ENCODE results near the gene METTL1.

Gene METTL1

DNA sequence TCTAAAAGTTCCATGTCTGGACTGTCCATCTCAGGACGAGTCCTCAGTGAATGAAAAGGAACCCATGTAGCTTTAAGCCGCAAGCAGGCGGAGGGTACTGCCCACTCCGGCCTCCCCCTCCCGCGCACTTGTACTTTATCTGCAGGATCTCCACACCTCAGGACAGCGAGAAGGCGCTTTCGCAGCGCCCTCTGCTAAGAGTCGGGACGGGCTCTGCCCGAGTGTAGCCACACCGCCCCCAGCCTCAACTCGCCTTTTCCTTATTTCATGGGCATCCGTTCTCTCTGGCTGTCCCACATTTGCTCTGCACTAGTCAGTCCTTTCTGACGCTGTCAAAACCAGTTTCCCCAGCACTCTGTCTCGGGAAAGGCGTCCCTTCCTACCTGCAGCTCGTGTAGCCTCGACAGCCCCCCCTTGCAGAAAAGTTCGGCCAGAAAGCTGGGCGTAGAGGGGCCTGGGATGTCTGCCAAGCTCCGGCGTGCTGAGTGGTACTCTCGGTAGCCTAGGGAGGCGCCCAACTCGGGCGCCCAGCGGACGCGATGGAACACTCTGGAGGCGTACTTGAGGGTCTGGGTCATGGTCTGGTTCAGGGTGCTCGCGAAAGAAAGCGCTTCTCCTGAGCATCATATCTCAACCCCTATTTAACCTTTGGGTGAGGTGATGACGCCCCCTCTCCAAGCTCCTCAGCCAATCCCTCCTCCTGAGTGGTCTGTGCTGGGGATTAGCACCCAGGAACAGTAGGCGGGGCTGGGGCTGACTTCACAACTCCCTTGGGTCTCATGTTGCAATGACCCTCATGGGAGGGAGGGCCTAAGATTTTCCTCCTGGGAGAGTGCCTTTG is 5.2 kb downstream of the METTL1 start, which contains the start of gene CYP27B1:
Gene CYP27B1 (minus strand): TSS at position 615 of the 841 bp plus-strand sequence. CDS start 37 bp downstream, at position 578.
- DNase-seq = peak in 1 of 2 experiments; percentile 34

DNA sequence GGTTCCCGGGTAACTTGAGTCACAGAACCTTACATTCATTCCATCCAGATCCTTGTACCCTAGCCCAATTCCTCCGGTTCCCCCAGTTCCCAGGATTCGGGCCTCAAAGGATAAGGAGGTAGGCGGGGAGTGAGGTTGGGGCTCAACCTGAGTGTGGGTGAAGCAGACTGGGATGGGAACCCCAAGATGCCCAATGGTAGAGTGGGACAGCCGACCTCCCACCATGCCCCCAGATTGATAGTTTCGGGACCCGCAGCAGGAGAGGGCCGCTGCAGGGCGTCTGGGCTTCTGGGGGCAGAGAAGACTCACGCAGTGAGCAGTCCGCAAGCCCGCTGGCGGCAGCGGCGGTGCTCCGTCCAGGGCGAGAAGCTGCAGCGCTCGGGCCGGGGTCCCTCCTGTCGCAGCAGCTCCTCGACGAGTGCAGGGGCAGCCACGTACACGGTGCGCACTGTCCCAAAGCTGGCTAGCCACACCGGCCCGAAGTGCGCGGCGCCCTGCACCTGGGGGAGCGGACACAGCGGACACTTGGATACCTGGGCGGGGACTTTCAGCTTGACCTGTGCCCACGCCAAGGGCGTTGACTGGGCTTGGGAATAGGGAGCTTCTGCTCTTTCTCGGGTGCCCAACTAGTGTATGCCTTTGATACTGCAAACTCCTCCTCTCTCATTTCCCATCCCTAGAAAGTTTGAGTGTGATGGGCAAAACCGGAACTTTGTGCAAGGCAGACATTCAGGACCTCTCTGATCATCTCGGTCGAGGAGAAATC is 6.0 kb downstream of the METTL1 start:
- DNase-seq = no peak

- peak in 1 of 2 experiments; percentile 58 for DNase-seq
Observed at GRCh38 chr12:57765003-57765697, 6.8 kb downstream of the METTL1 start.

- no peak for DNase-seq
Observed at GRCh38 chr12:57764662-57765002, 7.3 kb downstream of the METTL1 start.

DNA sequence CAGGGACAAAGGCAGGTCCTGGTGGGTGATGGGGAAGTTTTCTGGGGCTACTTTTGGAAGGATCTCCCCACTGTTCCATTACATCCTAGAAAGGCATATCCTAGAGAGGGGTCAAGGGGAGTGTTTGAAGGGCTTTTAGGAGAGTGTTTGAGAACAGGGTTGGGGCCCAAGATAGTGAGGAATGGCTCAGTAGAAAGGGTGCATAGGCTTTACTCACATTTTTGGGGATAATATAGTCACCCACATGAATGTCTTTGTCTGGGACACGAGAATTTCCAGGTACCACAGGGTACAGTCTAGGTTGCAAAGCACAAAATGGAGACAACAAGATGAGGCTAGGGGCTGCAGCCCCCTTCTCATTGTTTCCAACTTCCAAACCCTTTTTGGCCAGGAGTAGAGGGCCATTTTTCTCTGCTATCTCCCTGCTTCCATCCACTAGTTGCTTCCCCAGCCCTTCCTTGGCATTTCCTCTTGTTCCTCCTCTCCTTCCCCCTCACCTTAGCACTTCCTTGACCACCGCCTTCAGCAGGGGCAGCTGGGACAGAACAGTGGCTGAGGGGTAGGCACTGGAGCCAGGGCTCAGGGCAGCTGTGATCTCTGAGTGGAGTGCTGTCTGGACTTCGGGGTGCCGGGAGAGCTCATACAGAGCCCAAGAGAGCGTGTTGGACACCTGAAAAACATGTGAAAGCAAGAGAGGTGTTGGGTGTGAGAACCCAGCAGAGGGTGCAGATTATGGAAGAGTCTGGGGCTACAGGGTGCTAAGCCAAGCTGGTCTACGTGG is 7.8 kb downstream of the METTL1 start:
- DNase-seq = no peak

GRCh38 chr12:57762463-57762862 is 9.4 kb downstream of the METTL1 start:
- DNase-seq = no peak

DNA sequence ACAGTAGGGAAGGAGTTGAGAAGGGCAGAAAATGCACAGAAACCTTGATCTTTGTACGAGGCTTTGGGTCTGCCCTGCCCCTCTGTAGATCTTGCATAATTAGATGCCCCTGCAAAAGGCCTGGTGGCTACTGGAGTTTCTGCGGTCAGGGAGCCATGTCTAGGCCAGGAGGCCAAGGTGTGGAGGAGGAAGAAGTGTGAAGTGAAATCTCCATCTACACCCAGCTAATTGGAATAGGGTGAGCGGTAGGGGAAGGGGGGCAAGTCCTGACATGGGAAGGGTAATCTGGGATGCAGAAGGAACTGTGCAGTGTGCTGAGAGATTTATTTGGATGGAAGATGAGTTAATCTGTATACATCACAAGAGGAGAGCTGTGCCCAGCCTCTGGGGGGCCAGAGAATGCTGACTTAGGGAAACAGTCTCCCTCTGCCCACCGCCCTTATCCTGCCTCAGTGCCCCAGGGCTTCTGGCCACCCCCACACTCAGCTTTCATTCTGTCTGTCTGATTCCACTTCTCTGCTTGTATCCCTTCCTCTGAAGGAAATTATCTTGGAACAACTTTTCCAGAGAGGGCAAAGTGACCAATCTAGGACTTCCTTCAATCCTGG is 10.4 kb downstream of the METTL1 start:
- no peak for DNase-seq

DNA sequence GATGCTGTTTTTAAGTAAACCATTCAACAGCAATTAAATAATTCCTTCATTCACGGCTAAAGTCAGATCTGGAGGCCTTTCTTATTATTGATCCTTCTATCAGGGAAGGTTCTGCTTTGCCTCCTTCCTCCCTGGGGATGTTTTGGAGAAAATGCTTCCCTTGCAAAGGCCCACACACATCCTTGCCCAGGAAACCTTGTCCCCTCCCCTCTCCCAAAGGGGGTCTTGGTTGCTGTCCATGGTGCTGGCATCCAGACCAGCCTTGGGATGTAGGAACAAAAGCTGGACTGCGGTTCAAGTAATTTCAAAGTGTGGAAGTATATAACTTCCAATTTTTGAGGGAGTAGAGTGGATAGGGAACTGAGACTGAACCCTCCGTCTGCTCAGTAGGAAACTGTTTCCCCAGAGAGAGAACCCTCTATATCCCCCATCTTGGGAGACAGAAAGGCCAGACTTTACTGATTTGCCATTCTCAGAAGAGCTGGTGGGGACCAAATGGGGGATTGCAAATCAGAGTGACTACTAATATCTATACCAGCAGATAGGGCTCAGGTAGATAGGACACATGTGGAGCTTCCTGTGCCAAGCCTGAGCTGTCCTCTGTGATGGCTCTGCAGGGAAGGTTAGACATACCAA is 11.4 kb downstream of the METTL1 start:
- no peak for DNase-seq

DNA sequence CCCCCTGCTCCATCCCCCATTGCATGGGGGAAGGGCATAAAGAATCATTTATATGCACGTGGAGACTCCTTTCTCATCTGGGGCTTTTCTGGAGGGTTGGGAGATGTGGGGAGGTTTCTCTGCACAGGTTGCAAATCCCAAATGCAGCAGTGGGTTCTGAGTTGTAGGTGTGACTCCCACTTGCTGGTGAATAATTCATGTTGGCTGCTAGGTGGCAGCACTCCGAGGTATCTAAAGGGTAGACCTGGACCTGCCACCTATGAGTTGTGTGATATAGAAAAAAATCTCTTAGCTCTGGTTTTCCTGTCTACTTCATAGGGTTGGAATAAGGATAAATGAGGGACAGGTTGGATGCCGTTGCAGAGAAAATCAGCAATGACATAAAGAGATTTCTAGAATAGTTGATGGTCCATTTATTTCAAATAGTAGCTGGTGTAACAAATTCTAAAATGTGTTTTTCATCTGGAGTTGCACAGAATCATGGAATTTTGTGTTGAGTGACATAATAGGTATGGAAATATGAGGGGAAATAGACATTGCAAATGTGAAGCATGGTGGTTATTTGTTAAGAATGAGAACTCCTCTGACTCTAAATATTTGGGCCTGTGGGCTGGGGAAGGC is 12.4 kb downstream of the METTL1 start:
- DNase-seq = peak in 1 of 2 experiments; percentile 57

DNA sequence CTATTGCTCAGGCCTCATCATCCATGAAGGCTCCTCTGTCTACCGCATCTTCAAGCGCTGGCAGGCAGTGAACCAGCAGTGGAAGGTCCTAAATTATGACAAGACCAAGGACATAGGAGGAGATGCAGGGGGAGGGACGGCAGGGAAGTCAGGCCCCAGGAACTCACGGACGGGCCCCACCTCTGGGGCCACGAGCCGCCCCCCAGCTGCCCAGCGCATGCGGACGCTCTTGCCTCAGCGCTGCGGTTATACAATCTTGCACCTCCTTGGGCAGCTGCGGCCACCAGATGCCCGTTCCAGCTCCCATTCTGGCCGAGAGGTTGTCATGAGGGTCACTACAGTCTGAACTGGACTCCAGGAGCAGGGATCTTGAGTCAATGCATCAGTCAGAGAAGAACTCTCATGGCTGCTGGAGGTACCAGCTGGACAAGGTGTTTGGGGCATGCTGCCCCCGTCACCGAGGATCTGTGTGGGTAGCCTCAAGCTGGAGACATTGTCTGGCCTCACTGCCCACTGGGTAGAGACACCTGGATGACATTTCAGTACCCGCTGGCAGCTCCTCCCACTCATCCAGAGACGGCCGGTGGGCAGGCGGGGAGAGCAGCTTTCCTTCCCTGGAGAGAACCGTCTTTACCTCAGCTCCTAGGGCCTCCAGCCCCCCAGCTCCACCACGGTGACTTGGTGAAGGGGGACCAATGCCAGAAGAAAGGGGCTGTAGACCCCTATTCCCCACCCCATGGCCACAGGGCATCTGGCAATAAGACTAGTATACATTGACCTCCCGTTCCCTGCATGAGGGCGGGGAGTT is 13.1 kb downstream of the METTL1 start:
- DNase-seq = no peak

DNA sequence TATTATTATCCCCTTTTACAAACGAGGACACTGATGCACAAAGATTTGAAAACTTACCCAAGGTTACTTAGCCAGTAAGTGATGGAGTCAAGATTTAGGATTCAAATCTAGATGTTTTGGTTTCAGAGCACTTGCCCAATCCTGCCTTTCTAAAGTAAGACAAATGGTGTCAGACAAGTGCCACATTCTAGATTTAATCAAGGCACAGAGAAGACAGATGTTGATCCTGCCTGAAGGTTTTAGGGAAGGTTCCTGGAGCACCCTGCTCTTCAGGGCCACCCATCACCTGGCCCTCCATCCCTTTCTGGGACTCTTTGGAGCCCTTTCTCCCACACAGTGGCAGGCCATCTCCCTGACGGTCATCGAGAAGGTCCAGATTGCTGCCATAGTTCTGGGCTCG is 14.1 kb downstream of the METTL1 start:
- no peak for DNase-seq

DNA sequence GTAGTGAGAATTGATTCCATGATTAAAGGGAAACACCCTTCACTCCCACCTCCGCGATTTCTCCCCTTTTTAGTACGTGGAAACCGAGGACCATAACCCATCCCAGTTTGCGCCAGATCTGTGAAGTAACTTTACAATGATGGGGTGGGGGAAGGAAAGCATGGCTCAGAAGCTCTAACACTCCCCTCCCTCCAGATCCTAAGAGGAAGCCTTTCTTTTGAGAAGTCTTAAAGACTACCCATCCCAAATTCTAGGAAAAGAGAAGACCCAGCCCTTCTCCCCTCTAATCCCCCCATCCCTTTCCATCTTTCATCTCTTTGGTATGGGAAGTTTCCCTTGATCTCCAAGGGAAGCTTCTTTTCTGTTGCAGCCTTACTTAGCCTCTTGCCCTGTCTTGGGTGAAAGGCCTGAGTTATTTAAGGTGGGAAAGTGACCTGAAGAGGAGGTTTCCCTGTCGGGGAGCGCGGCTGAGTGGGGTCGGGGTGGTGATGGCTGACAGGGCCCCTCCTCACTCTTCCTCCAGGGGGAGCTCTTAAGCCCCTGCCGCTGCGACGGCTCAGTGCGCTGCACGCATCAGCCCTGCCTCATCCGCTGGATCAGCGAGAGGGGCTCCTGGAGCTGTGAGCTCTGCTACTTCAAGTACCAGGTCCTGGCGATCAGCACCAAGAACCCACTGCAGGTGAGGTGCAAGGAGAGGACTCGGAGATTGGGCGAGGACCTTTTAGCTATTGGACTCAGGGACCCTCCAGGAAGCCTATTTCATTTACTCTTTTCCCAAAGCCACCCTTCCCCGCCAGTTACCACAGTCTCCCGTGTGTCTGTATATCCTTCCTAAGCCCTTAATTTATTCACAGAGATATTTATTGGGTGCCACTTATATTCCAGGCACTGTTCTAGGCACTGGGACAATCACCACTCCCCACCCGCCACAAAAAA is 15.2 kb downstream of the METTL1 start:
- DNase-seq = no peak

DNA sequence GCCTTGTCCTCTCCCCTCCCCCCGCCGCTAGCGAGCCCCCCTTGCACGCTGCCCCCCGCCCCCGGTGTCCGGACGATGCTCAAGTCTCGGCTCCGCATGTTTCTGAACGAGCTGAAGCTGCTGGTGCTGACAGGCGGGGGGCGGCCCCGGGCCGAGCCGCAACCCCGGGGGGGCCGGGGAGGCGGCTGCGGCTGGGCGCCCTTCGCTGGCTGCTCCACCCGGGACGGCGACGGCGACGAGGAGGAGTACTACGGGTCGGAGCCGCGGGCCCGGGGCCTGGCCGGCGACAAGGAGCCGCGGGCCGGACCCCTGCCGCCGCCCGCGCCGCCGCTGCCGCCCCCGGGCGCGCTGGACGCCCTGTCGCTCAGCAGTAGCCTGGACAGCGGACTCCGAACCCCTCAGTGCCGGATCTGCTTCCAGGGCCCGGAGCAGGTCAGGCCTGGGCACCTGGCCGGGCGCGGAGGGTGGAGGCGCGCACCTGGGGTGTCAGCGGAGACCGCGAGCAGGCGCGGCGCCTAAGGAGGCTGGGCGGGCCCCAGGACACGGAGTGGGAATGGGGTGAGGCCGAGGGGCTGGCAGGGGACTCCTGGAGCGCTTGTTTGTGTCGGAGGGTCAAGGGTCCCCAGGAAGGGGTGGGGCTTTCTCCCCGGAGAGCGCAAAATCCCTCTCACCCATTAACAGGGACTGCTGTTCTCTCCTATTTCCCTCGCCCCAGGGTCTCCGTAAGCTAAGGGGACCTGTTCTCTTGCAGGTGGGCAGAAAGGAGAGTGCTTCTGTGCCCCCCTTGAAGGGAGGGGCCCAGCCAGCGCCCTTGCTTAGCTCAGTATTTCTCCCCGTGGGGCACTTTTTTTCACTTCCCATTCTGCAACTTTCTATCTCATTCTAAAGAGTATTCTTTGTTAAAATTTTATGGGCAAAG is 16.2 kb downstream of the METTL1 start:
- no peak for DNase-seq

- DNase-seq = no peak
Observed at GRCh38 chr12:57755194-57755453, 16.8 kb downstream of the METTL1 start.

- DNase-seq = peak in 1 of 2 experiments; percentile 57
Observed at GRCh38 chr12:57754411-57755193, 17.3 kb downstream of the METTL1 start, which contains the start of gene MARCHF9. TSS of gene MARCHF9 (plus strand) at chr12:57755103. CDS start at chr12:57755529, 426 bp downstream.

DNA sequence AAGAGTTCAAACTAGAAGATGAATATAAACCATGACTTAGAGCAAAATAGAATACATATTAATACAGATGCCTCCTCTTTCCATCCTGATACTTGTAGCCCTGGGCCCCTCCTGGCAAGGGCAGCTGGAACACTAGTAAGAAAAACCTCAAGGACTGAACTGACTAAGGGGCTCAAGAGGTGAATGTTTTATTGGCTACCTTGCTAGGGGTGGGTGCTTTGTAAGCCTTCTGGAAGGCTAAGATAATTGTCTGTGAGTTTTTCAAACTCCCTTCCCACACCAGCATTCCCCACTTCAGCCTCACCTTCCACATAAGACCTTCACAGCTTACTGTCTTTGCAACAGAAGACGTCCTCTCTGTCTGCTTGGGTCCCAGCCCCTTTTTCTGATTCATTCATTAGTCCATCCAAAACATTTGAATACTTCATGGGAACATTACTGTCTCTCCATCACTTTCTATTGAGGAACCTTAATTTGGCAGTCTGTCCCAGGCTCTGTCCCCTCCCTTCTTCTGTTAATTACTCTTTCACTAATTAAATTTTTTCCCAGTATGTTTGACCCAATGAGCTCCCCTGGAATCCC is 18.1 kb downstream of the METTL1 start:
- DNase-seq = no peak

- no peak for DNase-seq
Observed at GRCh38 chr12:57752668-57753000, 19.3 kb downstream of the METTL1 start.
